Prostate gland (tissue), 2 donors: ENCODE results near the gene ZDHHC11.
"Not testable (repeated sequence)": the region's sequence is repeated elsewhere in the genome, so short reads cannot be mapped to it uniquely, and the experiment has no call there.

Experiments used
- POLR2A ChIP-seq: fragments of 450-650 bp; IDR thresholded peaks from one replicate; pipeline ENCODE4 v1.6.1; 2016; ENCODE audit warnings: antibody characterized with exemption, mild to moderate bottlenecking
- POLR2AphosphoS5 ChIP-seq: sonication (generic); formaldehyde crosslinking; IDR thresholded peaks from one replicate; pipeline ENCODE4 v1.6.1; 2017; ENCODE audit warnings: antibody characterized with exemption
- TF ChIP-seq, protein P1 (sequence below), 4 experiments: fragments of 200-600 bp in 2 of 4; fragments of 450-650 bp in 2 of 4; sonication (generic) in 2 of 4; IDR thresholded peaks; 1 replicate in 3 of 4; 2 replicates in 1 of 4; pipeline ENCODE4 v1.5.1; 2016 to 2019; ENCODE audit warnings: antibody characterized with exemption in 4 of 4, mild to moderate bottlenecking in 2 of 4, moderate library complexity in 2 of 4

DNA sequence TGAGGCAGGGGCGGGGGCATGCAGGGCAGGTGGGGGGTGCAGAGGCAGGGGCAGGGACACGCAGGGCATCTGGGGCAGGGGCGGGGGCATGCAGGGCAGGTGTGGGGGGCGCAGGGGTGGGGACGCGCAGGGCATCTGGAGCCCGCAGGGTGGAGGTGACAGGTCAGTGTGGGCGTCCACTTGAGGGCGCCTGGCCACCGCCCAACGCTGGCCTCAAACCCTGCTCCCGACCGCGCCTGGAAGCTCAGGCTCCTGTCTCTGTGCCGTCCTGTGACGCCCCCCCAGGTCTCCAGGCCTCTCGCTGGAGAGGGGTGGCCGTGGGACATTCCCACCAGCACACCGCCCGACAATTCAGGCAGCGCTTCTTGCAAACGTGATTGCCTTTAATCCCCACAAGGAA lies 6.9 kb downstream of the ZDHHC11 start:
- TF ChIP-seq, protein P1, sequence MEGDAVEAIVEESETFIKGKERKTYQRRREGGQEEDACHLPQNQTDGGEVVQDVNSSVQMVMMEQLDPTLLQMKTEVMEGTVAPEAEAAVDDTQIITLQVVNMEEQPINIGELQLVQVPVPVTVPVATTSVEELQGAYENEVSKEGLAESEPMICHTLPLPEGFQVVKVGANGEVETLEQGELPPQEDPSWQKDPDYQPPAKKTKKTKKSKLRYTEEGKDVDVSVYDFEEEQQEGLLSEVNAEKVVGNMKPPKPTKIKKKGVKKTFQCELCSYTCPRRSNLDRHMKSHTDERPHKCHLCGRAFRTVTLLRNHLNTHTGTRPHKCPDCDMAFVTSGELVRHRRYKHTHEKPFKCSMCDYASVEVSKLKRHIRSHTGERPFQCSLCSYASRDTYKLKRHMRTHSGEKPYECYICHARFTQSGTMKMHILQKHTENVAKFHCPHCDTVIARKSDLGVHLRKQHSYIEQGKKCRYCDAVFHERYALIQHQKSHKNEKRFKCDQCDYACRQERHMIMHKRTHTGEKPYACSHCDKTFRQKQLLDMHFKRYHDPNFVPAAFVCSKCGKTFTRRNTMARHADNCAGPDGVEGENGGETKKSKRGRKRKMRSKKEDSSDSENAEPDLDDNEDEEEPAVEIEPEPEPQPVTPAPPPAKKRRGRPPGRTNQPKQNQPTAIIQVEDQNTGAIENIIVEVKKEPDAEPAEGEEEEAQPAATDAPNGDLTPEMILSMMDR (IDR thresholded peaks at IDR 0.05) = not testable (repeated sequence)
- TF ChIP-seq POLR2A, POLR2AphosphoS5: not testable (repeated sequence)
